CD14-positive monocyte (primary cell): Measurements from ENCODE around the gene ENTPD7. TPM values are rescaled to one million over a fixed set of nuclear protein-coding genes. Genes with fewer than 3 reads are reported as not detected.

Experiments
- DNase-seq, 3 donors: peaks; one replicate each; pipeline ENCODE4 v3.0.0-alpha.2; 2011 to 2022
- H2AFZ ChIP-seq: 2 replicates; pipeline ENCODE4 v1.6.0; 2012; ENCODE audit warnings: mild to moderate bottlenecking, low read depth, low read length, inconsistent platforms; ENCODE audit not compliant: insufficient read depth, poor library complexity, severe bottlenecking
- H3K27ac ChIP-seq, 2 donors: 1 replicate in 1 of 2; 2 replicates in 1 of 2; pipeline ENCODE4 v1.5.1; 2012 to 2013; ENCODE audit warnings: low read length in 2 of 2, control low read depth in 1 of 2, inconsistent platforms in 1 of 2, low read depth in 1 of 2, mild to moderate bottlenecking in 1 of 2
- H3K27me3 ChIP-seq, 2 donors: one replicate each; pipeline versions ENCODE4 v1.6.0 to v1.6.1; 2011 to 2013; ENCODE audit warnings: low read length in 2 of 2; ENCODE audit not compliant: control insufficient read depth in 2 of 2, insufficient read depth in 2 of 2
- H3K36me3 ChIP-seq, 2 donors: replicated peaks in 1 of 2; 1 replicate in 1 of 2; 2 replicates in 1 of 2; pipeline versions ENCODE4 v1.5.1 to v1.6.1; 2012 to 2013; ENCODE audit warnings: low read length in 2 of 2, control low read depth in 1 of 2, inconsistent platforms in 1 of 2, mild to moderate bottlenecking in 1 of 2; ENCODE audit not compliant: insufficient read depth in 2 of 2, control insufficient read depth in 1 of 2
- H3K4me1 ChIP-seq, 2 donors: 1 replicate in 1 of 2; 2 replicates in 1 of 2; pipeline versions ENCODE4 v1.5.1 to v1.6.1; 2012 to 2013; ENCODE audit warnings: low read length in 2 of 2, control low read depth in 1 of 2, inconsistent platforms in 1 of 2, mild to moderate bottlenecking in 1 of 2, moderate library complexity in 1 of 2; ENCODE audit not compliant: insufficient read depth in 2 of 2, control insufficient read depth in 1 of 2
- H3K4me2 ChIP-seq: replicated peaks from 2 replicates; pipeline ENCODE3; 2012; ENCODE audit warnings: low read length, moderate library complexity, mild to moderate bottlenecking; ENCODE audit not compliant: poor library complexity, severe bottlenecking; ENCODE audit errors: extremely low read depth
- H3K4me3 ChIP-seq, 3 experiments: fragments of 200-600 bp in 1 of 3; sonication (generic) in 1 of 3; replicated peaks in 1 of 3; 1 replicate in 2 of 3; 2 replicates in 1 of 3; pipeline ENCODE4 v1.5.1; 2011 to 2013; ENCODE audit warnings: low read length in 3 of 3, mild to moderate bottlenecking in 3 of 3, control low read depth in 2 of 3, low read depth in 2 of 3, inconsistent platforms in 1 of 3, moderate library complexity in 1 of 3
- H3K79me2 ChIP-seq: 2 replicates; pipeline ENCODE4 v1.6.0; 2012; ENCODE audit warnings: mild to moderate bottlenecking, control low read depth, inconsistent platforms, low read length, moderate library complexity; ENCODE audit not compliant: insufficient read depth
- H3K9ac ChIP-seq: 2 replicates; pipeline ENCODE4 v1.6.0; 2017; ENCODE audit warnings: low read length, mild to moderate bottlenecking; ENCODE audit not compliant: insufficient read depth, poor library complexity, severe bottlenecking
- H3K9me3 ChIP-seq, 2 donors: replicated peaks in 1 of 2; 1 replicate in 1 of 2; 2 replicates in 1 of 2; pipeline versions ENCODE4 v1.5.1 to v1.6.1; 2012 to 2013; ENCODE audit warnings: low read length in 2 of 2, control low read depth in 1 of 2; ENCODE audit not compliant: control insufficient read depth in 1 of 2, insufficient read depth in 1 of 2
- H4K20me1 ChIP-seq: 2 replicates; pipeline ENCODE4 v1.6.0; 2012; ENCODE audit warnings: mild to moderate bottlenecking, low read length, control low read depth, moderate library complexity; ENCODE audit not compliant: insufficient read depth
- H3K27ac Mint-ChIP-seq, 7 donors: one replicate each; pipeline ENCODE4 v1.8.0; 2020; ENCODE audit warnings: mild to moderate bottlenecking in 7 of 7, mixed read lengths in 7 of 7, moderate library complexity in 6 of 7, inconsistent platforms in 2 of 7
- H3K27me3 Mint-ChIP-seq, 3 donors: one replicate each; pipeline ENCODE4 v1.8.0; 2021 to 2022; ENCODE audit warnings: low read depth in 3 of 3, mild to moderate bottlenecking in 3 of 3, mixed read lengths in 3 of 3, moderate library complexity in 3 of 3, inconsistent platforms in 1 of 3
- H3K36me3 Mint-ChIP-seq, 2 donors: one replicate each; pipeline ENCODE4 v1.8.0; 2020; ENCODE audit warnings: mixed read lengths in 2 of 2, inconsistent platforms in 1 of 2, mild to moderate bottlenecking in 1 of 2
- H3K4me1 Mint-ChIP-seq: one replicate; pipeline ENCODE4 v1.8.0; 2020; ENCODE audit warnings: mild to moderate bottlenecking, mixed read lengths
- H3K4me3 Mint-ChIP-seq, 2 donors: one replicate each; pipeline ENCODE4 v1.8.0; 2020; ENCODE audit warnings: mild to moderate bottlenecking in 2 of 2, mixed read lengths in 2 of 2, moderate library complexity in 1 of 2
- H3K9me3 Mint-ChIP-seq, 7 donors: one replicate each; pipeline ENCODE4 v1.8.0; 2020 to 2022; ENCODE audit warnings: mixed read lengths in 7 of 7, mild to moderate bottlenecking in 6 of 7, moderate library complexity in 6 of 7, inconsistent platforms in 2 of 7
- CTCF ChIP-seq: fragments of 200-600 bp; IDR thresholded peaks from one replicate; pipeline ENCODE4 v1.8.0; 2022; ENCODE audit warnings: antibody characterized with exemption, mild to moderate bottlenecking
- WGBS: methylation state at CpG from one replicate; pipeline ENCODE4 v1.1.5; 2013; ENCODE audit warnings: missing lambda C conversion rate; ENCODE audit not compliant: insufficient coverage; 5-methylcytosine and 5-hydroxymethylcytosine counted together
- intact Hi-C, 2 donors: fragments of 100-400 bp; cut with micrococcal nuclease; formaldehyde crosslinking; loops; one replicate each; pipeline versions ENCODE4 v1.15.0 to v1.15.1; 2023
- polyA plus RNA-seq, 3 donors: library from polyadenylated mRNA; depleted of rRNA in 1 of 3; unstranded in 2 of 3; stranded (reverse) in 1 of 3; fragments of 300-500 nt in 2 of 3; fragments of >200 nt in 1 of 3; fragmentation: Illumina TruSeq in 2 of 3; gene quantifications; 1 replicate in 2 of 3; 2 replicates in 1 of 3; pipeline ENCODE4 v1.2.3, GENCODE V29; 2012 to 2021

The ENTPD7 gene
- polyA plus RNA-seq, 3 donors, result 1.2 to 2.9 (median 2.2) TPM

GRCh38 chr10:99695761-99696160 is 36.5 kb downstream of the ENTPD7 start:
- Histone ChIP-seq H3K9me3 (no peaks in the 10 kb centered on the region), H3K4me2 (no peak overlapping the region), H3K4me3 (no peak overlapping the region), H3K27me3 (no peaks in the 10 kb centered on the region), H3K36me3 (peaks cover 54 to 93% of the 10 kb centered on the region in 2 donors), H3K4me1 (no peaks in the 10 kb centered on the region), H3K79me2 (no peaks in the 10 kb centered on the region), H4K20me1 (no peaks in the 10 kb centered on the region), H3K27ac (no peak overlapping the region), H3K9ac (no peak overlapping the region), H2AFZ (no peak overlapping the region)
- no peak overlapping the region for H3K27ac Mint-ChIP-seq
- intact Hi-C loops, result no loop called here
- no peak overlapping the region for H3K4me3 Mint-ChIP-seq
- no peak for DNase-seq
- WGBS, result no CpG with 5 or more reads among the region's 6 CpGs
- H3K27me3 Mint-ChIP-seq, result peaks cover 0 to 2% (median 0%) of the 10 kb centered on the region in 3 donors
- no peaks in the 10 kb centered on the region for H3K9me3 Mint-ChIP-seq
- peaks cover 74 to 88% of the 10 kb centered on the region in 2 donors for H3K36me3 Mint-ChIP-seq
- no peaks in the 10 kb centered on the region for H3K4me1 Mint-ChIP-seq
- TF ChIP-seq CTCF, result no peak

- Histone ChIP-seq H3K79me2 (no peaks in the 10 kb centered on the region), H2AFZ (no peak overlapping the region), H3K4me1 (no peaks in the 10 kb centered on the region), H4K20me1 (no peaks in the 10 kb centered on the region), H3K9me3 (no peaks in the 10 kb centered on the region), H3K9ac (no peak overlapping the region), H3K27me3 (no peaks in the 10 kb centered on the region), H3K27ac (no peak overlapping the region), H3K36me3 (peaks cover 56 to 93% of the 10 kb centered on the region in 2 donors), H3K4me3 (no peak overlapping the region), H3K4me2 (no peak overlapping the region)
- intact Hi-C loops, result no loop called here
- peak overlapping the region in 1 of 7 donors; percentile 79 for H3K27ac Mint-ChIP-seq
- DNase-seq, result no peak
- no peaks in the 10 kb centered on the region for H3K4me1 Mint-ChIP-seq
- H3K4me3 Mint-ChIP-seq, result no peak overlapping the region
- TF ChIP-seq CTCF, result peak; percentile 13
- no peaks in the 10 kb centered on the region for H3K9me3 Mint-ChIP-seq
- H3K27me3 Mint-ChIP-seq, result peaks cover 0 to 4% (median 0%) of the 10 kb centered on the region in 3 donors
- peaks cover 71 to 89% of the 10 kb centered on the region in 2 donors for H3K36me3 Mint-ChIP-seq
- 97% methylated on average over 5 of the region's 8 CpGs for WGBS
These were observed 39.3 kb downstream of the ENTPD7 start for GRCh38 chr10:99698504-99699080.
